Measurements from ENCODE around the gene FCRL5.

Gene FCRL5

DNA sequence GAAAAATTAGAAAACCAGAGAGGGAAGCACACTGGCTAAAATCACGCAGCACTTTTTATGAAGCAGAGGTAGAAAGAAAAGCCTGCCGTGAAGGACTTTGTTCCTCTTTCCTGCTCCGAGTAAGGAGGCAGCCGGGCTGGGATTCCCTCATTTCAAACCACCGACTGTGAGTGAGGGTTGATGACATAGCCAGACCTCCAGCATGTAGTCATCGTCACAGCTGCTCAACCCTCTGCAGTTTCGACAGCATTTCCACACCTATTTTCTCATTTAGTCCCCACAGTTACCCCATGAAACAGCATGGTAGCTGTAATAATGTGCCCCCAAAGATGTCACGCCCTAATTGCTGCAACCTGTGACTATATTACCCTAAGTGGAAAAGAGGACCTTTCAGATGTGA lies 35.3 kb downstream of the FCRL5 start:
- no peaks in the 10 kb centered on the region for H3K27me3 ChIP-seq (ENCODE audit: insufficient read depth, low read depth)
- no peaks in the 10 kb centered on the region for H3K79me2 ChIP-seq (ENCODE audit: insufficient read depth, low read depth)
- H3K9ac ChIP-seq = no peak overlapping the region
- H4K20me1 ChIP-seq (ENCODE audit: insufficient read depth) = no peaks in the 10 kb centered on the region
- TF ChIP-seq, protein P1, sequence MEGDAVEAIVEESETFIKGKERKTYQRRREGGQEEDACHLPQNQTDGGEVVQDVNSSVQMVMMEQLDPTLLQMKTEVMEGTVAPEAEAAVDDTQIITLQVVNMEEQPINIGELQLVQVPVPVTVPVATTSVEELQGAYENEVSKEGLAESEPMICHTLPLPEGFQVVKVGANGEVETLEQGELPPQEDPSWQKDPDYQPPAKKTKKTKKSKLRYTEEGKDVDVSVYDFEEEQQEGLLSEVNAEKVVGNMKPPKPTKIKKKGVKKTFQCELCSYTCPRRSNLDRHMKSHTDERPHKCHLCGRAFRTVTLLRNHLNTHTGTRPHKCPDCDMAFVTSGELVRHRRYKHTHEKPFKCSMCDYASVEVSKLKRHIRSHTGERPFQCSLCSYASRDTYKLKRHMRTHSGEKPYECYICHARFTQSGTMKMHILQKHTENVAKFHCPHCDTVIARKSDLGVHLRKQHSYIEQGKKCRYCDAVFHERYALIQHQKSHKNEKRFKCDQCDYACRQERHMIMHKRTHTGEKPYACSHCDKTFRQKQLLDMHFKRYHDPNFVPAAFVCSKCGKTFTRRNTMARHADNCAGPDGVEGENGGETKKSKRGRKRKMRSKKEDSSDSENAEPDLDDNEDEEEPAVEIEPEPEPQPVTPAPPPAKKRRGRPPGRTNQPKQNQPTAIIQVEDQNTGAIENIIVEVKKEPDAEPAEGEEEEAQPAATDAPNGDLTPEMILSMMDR (conservative IDR thresholded peaks at IDR 0.05; ENCODE audit: low read depth, low read length) = 0 out of 2 replicates have a peak, but pooled peaks have one; percentile 5
- no peaks in the 10 kb centered on the region for H3K36me3 ChIP-seq (ENCODE audit: insufficient read depth)
- H3K4me2 ChIP-seq = no peak overlapping the region
- no peak overlapping the region for H2AFZ ChIP-seq (ENCODE audit: low read depth)
- H3K4me1 ChIP-seq (ENCODE audit: low read depth, poor library complexity, severe bottlenecking) = peaks cover 15% of the 10 kb centered on the region
- H3K27ac ChIP-seq = no peak overlapping the region
- no peak overlapping the region for H3K4me3 ChIP-seq (IDR thresholded peaks at IDR 0.05; ENCODE audit: insufficient read depth, low read depth, low read length)

DNA sequence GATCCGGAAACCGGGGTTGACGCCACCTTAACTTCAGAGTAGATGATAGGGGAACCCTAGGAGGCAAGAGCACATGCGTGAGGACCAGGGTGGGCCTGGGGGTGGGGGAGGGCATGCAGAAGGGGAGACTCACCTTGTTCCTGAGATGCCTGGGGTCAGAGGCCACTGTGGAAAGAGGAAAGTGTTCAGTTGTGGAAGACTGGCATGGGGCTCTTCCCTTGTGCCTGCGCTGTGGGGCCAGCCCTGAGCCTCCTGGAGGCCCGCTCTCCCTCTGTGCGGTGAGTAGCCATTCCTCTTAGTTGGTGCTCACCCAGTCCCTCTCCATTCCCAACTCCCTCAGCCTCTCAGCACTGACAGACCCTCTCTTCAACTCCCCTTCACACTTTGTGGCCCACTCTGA lies 36.6 kb downstream of the FCRL5 start:
- Histone ChIP-seq H3K79me2 (ENCODE audit: insufficient read depth, low read depth) (no peaks in the 10 kb centered on the region), H3K4me2 (no peak overlapping the region), H3K36me3 (ENCODE audit: insufficient read depth) (no peaks in the 10 kb centered on the region), H4K20me1 (ENCODE audit: insufficient read depth) (no peaks in the 10 kb centered on the region), H2AFZ (ENCODE audit: low read depth) (no peak overlapping the region), H3K27ac (no peak overlapping the region), H3K4me3 (IDR thresholded peaks at IDR 0.05; ENCODE audit: insufficient read depth, low read depth, low read length) (no peak overlapping the region), H3K27me3 (ENCODE audit: insufficient read depth, low read depth) (no peaks in the 10 kb centered on the region), H3K9ac (no peak overlapping the region), H3K4me1 (ENCODE audit: low read depth, poor library complexity, severe bottlenecking) (peaks cover 29% of the 10 kb centered on the region)
- TF ChIP-seq, protein P1 (conservative IDR thresholded peaks at IDR 0.05; ENCODE audit: low read depth, low read length) = no peak

DNA sequence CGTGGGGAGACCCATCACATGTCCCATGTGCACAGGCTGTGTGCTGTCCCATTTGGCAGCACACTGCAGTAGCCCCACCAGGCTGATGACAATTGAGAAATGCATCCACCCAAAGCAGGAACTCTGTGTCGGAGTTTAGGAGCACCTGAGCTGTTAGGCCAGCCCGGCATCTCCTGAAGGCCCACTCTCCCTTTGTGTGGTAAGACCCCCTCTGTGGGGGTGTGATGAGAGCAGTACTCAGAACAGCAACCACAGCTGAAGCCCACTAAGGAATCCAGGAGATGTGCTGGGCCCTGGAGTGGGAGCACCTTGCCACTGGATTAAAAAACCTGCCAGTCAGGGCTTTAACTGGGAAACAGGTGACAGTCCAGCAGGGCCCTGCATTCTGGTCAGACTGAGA lies 37.2 kb downstream of the FCRL5 start:
- Histone ChIP-seq H3K4me3 (IDR thresholded peaks at IDR 0.05; ENCODE audit: insufficient read depth, low read depth, low read length) (no peak overlapping the region), H3K36me3 (ENCODE audit: insufficient read depth) (no peaks in the 10 kb centered on the region), H2AFZ (ENCODE audit: low read depth) (no peak overlapping the region), H3K79me2 (ENCODE audit: insufficient read depth, low read depth) (no peaks in the 10 kb centered on the region), H4K20me1 (ENCODE audit: insufficient read depth) (no peaks in the 10 kb centered on the region), H3K4me2 (no peak overlapping the region), H3K4me1 (ENCODE audit: low read depth, poor library complexity, severe bottlenecking) (peaks cover 31% of the 10 kb centered on the region), H3K27me3 (ENCODE audit: insufficient read depth, low read depth) (no peaks in the 10 kb centered on the region), H3K27ac (no peak overlapping the region), H3K9ac (no peak overlapping the region)
- TF ChIP-seq, protein P1 (conservative IDR thresholded peaks at IDR 0.05; ENCODE audit: low read depth, low read length) = no peak

DNA sequence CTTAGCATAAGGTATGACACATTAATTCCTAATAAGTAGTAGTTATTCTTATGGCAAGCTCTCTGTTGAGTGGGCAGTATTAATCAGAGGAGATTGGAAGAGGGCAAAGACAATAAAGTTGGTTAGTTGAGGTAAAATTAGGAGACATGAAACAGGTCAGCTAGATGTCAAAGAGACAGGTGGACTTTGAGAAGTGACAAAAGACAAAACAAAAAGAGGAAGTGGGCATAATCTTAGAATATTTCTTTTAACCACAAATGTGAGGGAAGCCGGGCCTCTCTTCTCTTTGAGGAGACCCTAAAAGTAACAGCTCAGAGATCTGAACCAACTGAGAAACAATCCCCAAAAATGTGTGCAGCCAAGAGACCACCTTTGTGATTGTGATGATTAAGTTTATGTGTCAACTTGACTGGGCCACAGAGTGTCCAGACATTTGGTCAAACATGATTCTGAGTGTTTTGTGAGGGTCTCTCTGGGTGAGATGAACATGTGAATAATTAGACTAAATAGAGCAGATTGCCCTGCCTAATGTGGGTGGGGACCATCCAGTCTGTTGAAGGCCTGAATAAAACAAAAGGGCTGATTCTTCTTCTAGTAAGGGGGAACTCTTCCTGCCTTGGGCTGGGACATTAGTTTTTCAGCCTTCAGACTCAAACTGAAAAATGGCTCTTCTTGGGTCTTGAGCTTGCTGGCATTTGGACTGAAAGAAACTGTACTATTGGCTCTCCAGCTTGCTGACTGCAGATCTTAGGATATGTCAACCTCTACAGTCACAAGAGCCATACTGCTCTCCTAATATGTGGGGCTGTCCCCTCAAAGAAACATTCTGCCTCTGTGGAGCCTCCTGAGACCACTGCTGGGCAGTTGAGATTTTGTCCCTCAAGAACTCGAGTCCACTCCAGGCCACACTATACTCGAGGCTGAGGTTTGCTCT lies 40.0 kb downstream of the FCRL5 start:
- H3K4me2 ChIP-seq = peak overlapping the region; percentile 59
- TF ChIP-seq, protein P1 (conservative IDR thresholded peaks at IDR 0.05; ENCODE audit: low read depth, low read length) = no peak
- H3K27ac ChIP-seq = peak overlapping the region; percentile 10; the same call in 1 of the 2 replicates

More for the DNA sequence above, 40.0 kb downstream of the FCRL5 start:
- Histone ChIP-seq H4K20me1 (ENCODE audit: insufficient read depth) (no peaks in the 10 kb centered on the region), H3K27me3 (ENCODE audit: insufficient read depth, low read depth) (no peaks in the 10 kb centered on the region), H3K4me1 (ENCODE audit: low read depth, poor library complexity, severe bottlenecking) (peaks cover 31% of the 10 kb centered on the region), H3K9ac (no peak overlapping the region), H3K4me3 (IDR thresholded peaks at IDR 0.05; ENCODE audit: insufficient read depth, low read depth, low read length) (peak overlapping the region; percentile 62), H2AFZ (ENCODE audit: low read depth) (peak overlapping the region; percentile 0; the same call in 1 of the 2 replicates), H3K36me3 (ENCODE audit: insufficient read depth) (no peaks in the 10 kb centered on the region), H3K79me2 (ENCODE audit: insufficient read depth, low read depth) (no peaks in the 10 kb centered on the region)
